VCaP (cell line): ENCODE data around the gene DGKD.

Experiments used
- H3K27ac ChIP-seq: fragments of 450-650 bp; 2 replicates; pipeline ENCODE4 v1.5.1; 2017
- CTCF ChIP-seq: fragments of 450-650 bp; conservative IDR thresholded peaks from 2 replicates; pipeline ENCODE4 v1.5.1; 2017; ENCODE audit warnings: mild to moderate bottlenecking, moderate library complexity

Gene DGKD

DNA sequence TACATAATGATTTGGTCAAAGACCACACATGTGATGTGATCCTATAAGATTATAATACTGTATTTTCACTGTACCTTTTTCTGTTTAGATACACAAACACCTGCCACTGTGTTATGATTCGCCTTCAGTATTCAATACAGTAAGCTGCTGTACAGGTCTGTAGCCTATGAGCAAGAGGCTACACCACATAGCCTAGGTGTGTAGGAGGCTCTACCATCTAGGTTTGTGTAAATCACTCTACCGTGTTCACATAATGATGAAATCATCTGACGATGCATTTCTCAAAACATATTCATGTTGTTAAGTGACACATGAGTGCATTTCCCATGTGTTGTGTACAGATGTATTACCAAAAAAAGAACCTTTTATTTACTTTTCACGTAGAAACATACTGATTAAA, 137.8 kb downstream of the DGKD start:
- H3K27ac ChIP-seq, result no peak overlapping the region
- no peak for TF ChIP-seq CTCF

- no peak for TF ChIP-seq CTCF
- no peak overlapping the region for H3K27ac ChIP-seq
Measured at GRCh38 chr2:233492751-233493150, 138.5 kb downstream of the DGKD start.

GRCh38 chr2:233495503-233496496, 141.5 kb downstream of the DGKD start:
- no peak for TF ChIP-seq CTCF
- peak overlapping the region; percentile 45 for H3K27ac ChIP-seq

DNA sequence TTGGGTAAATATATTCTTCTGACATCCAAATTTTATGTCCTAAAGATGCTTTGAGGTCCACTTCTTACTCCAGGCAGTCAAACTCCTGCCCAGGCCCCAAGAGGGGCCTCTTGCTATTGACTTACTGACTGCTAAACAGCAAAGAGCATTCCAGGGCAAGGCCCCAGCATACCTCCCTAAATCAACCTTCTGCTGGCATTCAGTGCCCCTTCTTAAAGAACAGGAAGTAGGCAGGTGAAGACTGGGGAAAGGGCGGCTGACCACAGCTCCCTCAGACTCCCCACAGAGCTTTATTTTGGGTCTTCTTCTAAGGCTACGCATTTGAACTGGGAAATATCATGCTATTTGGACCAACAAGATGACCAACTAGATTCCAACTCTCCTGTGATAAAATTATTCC, 143.4 kb downstream of the DGKD start:
- no peak overlapping the region; the same call in 1 of the 2 replicates for H3K27ac ChIP-seq
- no peak for TF ChIP-seq CTCF

- no peak overlapping the region for H3K27ac ChIP-seq
- TF ChIP-seq CTCF, result no peak
Measured at GRCh38 chr2:233498126-233498525, 143.8 kb downstream of the DGKD start.

GRCh38 chr2:233499928-233500327, 145.6 kb downstream of the DGKD start:
- no peak for TF ChIP-seq CTCF
- H3K27ac ChIP-seq, result no peak overlapping the region

- H3K27ac ChIP-seq, result no peak overlapping the region
- no peak for TF ChIP-seq CTCF
Measured at GRCh38 chr2:233501198-233502076, 147.1 kb downstream of the DGKD start.
